DMS79 (cell line): ENCODE data around the gene SPATA13.
"Not testable (repeated sequence)": the region's sequence is repeated elsewhere in the genome, so short reads cannot be mapped to it uniquely, and the experiment has no call there.

Experiments
- DNase-seq: peaks from one replicate; lab custom pipeline; 2025; lab: John Stamatoyannopoulos, UW

The SPATA13 gene

GRCh38 chr13:24318878-24319277 is 158.4 kb downstream of the SPATA13 start:
- not testable (repeated sequence) for DNase-seq

- not testable (repeated sequence) for DNase-seq
Measured at GRCh38 chr13:24319641-24320040, 159.1 kb downstream of the SPATA13 start.

GRCh38 chr13:24321416-24321815 is 160.9 kb downstream of the SPATA13 start:
- not testable (repeated sequence) for DNase-seq

GRCh38 chr13:24322470-24322869 is 161.9 kb downstream of the SPATA13 start:
- not testable (repeated sequence) for DNase-seq

GRCh38 chr13:24323036-24323738 is 162.7 kb downstream of the SPATA13 start:
- DNase-seq, result no peak

GRCh38 chr13:24323739-24324075 is 163.2 kb downstream of the SPATA13 start:
- no peak for DNase-seq

- DNase-seq, result not testable (repeated sequence)
Measured at GRCh38 chr13:24327598-24327997, 167.1 kb downstream of the SPATA13 start.

- no peak for DNase-seq
Measured at GRCh38 chr13:24328145-24328544, 167.6 kb downstream of the SPATA13 start.

- no peak for DNase-seq
Measured at GRCh38 chr13:24338721-24339120, 178.2 kb downstream of the SPATA13 start.

GRCh38 chr13:24339937-24340607 is 179.6 kb downstream of the SPATA13 start:
- no peak for DNase-seq

GRCh38 chr13:24340608-24340955 is 180.1 kb downstream of the SPATA13 start:
- DNase-seq, result no peak

GRCh38 chr13:24341439-24341838 is 180.9 kb downstream of the SPATA13 start:
- DNase-seq, result no peak

- no peak for DNase-seq
Measured at GRCh38 chr13:24348385-24348784, 187.9 kb downstream of the SPATA13 start.

GRCh38 chr13:24348797-24349515 is 188.4 kb downstream of the SPATA13 start:
- no peak for DNase-seq

GRCh38 chr13:24349778-24350664 is 189.5 kb downstream of the SPATA13 start:
- not testable (repeated sequence) for DNase-seq

GRCh38 chr13:24351423-24351822 is 190.9 kb downstream of the SPATA13 start:
- no peak for DNase-seq

- DNase-seq, result no peak
Measured at GRCh38 chr13:24353736-24354135, 193.2 kb downstream of the SPATA13 start.

- DNase-seq, result no peak
Measured at GRCh38 chr13:24355103-24355502, 194.6 kb downstream of the SPATA13 start.

- DNase-seq, result no peak
Measured at GRCh38 chr13:24356270-24356669, 195.8 kb downstream of the SPATA13 start.
